Stimulated activated CD4-positive, alpha-beta T cell treated with anti-CD3 and anti-CD28 coated beads, Interleukin-4, amount 100 ng/mL, for 4 hours (primary cell): ENCODE measurements around the gene RNASE13.

Experiments used
- DNase-seq, 2 experiments: peaks; one replicate each; pipeline ENCODE4 v3.0.0-alpha.2; 2020

RNASE13 gene

GRCh38 chr14:21063479-21063878, 28.9 kb upstream of the RNASE13 start:
- DNase-seq = no peak

GRCh38 chr14:21061347-21061668, 26.7 kb upstream of the RNASE13 start:
- DNase-seq = no peak

DNA sequence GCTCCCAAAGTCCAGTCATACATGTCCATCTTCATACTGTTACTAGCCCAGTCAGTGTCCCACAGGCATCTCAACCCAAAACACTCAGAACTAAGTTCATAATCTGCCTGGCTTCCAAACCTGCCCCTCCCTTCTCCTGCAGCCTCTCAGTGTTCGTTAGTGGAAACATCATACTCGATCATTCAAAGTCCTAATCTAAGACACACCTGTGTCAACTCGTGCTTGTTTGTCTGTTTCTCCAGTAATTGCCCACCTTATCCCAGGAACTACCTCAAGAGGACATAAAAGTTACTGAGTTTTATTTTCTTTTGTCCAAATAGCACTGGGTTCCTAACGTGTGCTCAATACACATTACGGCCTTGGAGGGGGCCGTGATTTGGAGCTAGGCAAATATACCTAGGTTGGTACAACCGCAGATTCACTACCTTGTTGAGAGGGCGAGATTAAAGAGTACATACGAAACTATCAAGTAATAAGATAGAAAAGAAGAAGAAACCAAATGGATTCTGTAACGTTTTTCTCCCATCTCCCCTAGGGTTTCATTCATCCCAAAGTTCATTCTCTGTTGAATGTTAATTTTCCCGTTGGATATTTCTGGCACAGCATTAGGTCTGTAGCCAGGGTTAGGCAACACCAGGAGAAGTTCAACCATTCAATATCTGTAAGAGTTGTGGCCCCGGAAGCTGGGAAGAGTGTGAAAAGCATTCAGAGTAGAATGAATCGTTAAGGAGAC, 26.2 kb upstream of the RNASE13 start:
- no peak for DNase-seq

DNA sequence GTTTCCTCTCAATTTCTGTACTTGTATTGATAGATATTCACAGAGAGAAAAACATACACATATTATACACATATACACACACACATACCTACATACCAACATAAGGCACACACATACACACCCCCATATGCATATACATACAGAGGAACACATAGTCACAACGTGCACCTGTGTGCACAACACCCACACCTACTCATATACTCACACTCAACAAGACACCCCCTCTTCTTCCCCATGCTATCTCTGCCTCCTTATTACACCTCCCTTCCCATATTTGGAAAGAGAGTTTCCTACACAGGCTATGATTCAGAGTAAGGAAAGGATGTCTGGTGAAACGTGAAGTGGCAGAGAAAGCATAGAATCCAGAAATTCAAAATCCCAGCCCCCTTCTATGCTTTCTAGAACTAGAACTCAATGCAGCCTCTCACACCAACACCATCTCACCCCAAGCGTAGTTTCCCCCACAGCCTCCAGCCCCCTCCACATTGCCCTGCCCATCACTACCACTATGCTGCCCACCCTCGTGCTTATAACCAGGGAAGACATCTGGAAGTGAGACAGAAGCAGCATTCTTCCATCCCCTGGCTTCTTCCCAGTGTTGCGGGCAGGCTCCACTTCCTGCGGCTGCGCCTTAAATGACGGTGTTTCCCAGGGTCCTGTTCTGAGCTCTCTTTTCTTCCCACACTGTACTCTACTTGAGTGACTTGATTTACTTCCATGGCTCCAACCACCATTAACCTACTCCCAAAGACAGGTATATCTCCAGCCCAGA, 25.4 kb upstream of the RNASE13 start:
- DNase-seq = no peak

GRCh38 chr14:21058903-21059302, 24.3 kb upstream of the RNASE13 start:
- no peak for DNase-seq

- no peak for DNase-seq
Observed at GRCh38 chr14:21057803-21058675, 23.4 kb upstream of the RNASE13 start, which contains the start of gene RNASE8. TSS of gene RNASE8 (plus strand) at chr14:21057822. CDS start at chr14:21057893, 71 bp downstream.

- no peak for DNase-seq
Observed at GRCh38 chr14:21056520-21057163, 22.0 kb upstream of the RNASE13 start.

GRCh38 chr14:21055432-21056117, 21.0 kb upstream of the RNASE13 start:
- DNase-seq = no peak

DNA sequence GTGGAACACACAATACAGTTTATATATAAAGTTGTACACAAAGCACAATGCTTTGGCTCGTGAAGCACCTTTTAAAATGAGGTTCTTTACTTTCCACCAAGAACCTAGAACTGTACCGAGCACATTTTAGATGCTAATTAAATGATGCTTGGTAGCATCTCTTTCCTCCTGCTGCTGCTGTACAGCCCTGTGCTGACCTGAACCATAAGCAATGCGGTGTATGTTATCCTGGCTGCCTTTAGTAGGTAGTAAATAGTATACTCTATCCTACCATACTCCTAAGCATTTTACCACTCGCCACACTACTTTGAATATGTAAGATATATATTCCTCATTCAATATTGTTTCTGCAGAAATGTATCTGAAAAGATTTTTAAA, 20.1 kb upstream of the RNASE13 start:
- DNase-seq = no peak

DNA sequence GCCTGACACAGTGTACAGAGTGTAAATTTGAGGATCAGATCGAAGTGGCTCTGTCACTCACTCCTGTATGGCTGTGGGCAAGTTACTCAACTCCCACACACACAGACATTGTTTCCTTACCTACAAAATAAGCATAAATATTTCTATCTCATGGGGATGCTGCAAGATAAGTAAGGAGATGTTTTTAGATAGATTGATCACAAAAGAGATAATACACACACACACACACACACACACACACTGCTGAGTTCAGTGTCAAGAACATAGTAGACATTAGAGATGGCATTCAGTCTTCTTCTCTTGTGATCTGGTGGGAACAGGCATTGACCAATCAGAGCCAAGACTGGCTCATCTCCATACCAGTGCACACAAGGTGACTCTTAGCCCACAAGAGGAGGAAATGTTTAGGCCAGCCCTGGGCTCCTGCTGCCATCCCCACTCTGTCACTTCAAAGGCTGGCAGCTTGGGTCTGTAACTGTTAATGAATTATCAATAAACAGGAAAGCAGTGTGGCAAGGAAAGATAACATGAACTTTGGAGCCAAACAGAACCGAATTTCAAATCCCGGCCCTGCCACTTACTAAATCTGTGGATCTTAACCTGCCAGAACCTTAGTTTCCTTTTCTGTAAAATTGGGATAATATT, 19.6 kb upstream of the RNASE13 start:
- DNase-seq = no peak

GRCh38 chr14:21053184-21054122, 18.8 kb upstream of the RNASE13 start:
- no peak for DNase-seq

DNA sequence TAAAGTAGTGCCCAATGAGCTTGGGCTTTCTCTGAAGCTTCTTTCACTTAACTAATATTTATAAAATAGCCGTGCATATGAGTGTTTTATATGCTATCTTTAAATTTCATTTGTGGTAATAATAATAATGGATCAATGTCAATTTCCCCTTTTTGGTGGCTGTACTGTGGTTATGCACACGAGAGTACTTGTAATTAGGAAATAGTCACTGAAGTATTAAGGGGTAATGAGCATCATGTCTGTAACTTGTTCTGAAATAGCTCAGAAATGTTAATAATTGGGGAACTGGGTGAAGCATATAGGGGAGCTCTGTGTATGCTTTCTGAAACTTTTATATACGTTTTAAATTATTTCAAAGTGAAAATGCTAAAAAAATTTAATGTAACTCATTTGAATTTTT, 16.0 kb upstream of the RNASE13 start:
- DNase-seq = no peak

DNA sequence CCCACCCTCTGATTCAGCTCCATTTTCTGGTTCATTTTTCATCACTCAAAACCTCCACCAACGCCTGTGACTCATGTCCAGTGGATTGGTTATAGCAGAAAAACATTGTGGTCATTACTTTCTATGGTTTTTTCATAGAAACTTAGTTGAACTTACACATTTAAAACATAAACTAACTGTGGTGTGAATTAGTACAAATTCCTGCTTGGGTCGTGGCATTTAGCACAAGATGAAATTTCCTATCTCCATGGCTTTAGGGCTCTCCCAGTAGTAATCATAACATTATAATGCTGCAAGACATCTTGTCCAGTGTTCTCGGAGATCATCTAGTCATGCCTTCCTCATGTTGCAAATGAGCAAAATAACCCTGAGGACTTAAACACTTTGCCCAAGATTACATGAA, 14.7 kb upstream of the RNASE13 start:
- no peak for DNase-seq

- no peak for DNase-seq
Observed at GRCh38 chr14:21048638-21049037, 14.0 kb upstream of the RNASE13 start.

GRCh38 chr14:21047378-21047781, 12.8 kb upstream of the RNASE13 start:
- no peak for DNase-seq

- no peak for DNase-seq
Observed at GRCh38 chr14:21043974-21044618, 9.5 kb upstream of the RNASE13 start.

DNA sequence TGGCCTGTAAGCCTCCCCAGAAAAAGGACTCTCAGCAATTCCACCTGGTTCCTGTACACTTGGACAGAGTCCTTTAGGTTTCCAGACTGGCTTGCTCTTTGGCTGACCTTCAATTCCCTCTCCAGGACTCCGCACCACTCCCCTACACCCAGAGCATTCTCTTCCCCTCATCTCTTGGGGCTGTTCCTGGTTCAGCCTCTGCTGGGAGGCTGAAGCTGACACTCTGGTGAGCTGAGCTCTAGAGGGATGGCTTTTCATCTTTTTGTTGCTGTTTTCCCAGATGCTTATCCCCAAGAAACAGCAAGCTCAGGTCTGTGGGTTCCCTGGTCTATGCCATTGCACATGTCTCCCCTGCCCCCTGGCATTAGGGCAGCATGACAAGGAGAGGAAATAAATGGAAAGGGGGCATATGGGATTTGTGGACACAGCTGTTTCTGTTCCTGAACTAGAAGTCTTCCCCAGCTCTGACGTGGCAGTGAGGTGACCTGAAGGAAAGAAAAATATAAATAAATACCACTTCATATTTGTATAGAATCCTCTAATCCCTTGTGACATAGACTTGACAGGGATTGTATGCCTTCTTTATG, 8.9 kb upstream of the RNASE13 start:
- no peak for DNase-seq

DNA sequence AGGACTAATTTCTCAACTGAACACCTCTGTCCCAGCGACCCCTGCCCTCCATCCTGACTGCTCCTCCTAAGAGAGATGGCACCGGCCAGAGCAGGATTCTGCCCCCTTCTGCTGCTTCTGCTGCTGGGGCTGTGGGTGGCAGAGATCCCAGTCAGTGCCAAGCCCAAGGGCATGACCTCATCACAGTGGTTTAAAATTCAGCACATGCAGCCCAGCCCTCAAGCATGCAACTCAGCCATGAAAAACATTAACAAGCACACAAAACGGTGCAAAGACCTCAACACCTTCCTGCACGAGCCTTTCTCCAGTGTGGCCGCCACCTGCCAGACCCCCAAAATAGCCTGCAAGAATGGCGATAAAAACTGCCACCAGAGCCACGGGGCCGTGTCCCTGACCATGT, 8.3 kb upstream of the RNASE13 start:
- no peak for DNase-seq

DNA sequence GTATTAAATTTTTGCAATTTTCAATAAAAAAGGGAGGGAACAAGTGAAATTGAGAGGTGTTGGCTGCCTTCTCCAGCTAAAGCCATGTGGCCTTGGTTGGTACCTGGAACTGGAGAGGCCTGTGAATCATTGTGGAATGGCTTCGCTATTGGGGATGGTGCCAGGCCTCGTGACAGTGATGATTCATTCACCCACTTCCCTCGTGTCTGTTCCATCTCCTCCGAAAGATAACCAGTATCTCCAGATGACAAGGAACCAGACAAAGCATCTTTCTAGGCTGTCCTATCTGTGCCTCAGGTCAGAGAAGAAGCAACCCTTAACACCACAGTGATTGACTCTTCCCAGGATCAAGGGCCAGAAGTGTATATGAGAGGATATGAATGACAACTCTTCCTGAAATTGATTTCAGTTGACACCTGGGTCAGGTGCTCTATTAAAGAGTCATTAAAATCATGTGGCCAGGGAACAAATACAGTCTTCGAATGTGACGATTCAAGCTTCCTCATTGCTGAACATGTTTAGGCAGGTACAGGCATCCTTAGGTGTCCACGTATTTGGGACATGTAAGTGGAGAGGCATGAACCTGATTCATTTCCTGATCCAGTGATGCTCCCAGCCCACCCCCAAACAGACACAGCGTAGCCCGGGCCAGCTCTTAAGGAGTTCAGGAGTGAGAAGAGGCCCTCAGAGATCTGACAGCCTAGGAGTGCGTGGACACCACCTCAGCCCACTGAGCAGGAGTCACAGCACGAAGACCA, 7.2 kb upstream of the RNASE13 start, which contains the start of gene RNASE7:
Gene RNASE7, plus strand, starts transcription at position 687 of the 758 bp plus-strand sequence. CDS start 631 bp downstream, outside the sequence.
- no peak for DNase-seq
